Esophagus muscularis mucosa (tissue), 3 donors: ENCODE results near the gene ATP10D.

Source experiments
- CTCF ChIP-seq, 3 experiments: fragments of 200-600 bp in 2 of 3; fragments of 450-650 bp in 1 of 3; sonication (generic) in 2 of 3; IDR thresholded peaks; one replicate each; pipeline ENCODE4 v1.5.1; 2017 to 2019; ENCODE audit warnings: antibody characterized with exemption in 3 of 3, mild to moderate bottlenecking in 2 of 3, moderate library complexity in 1 of 3
- POLR2A ChIP-seq: fragments of 450-650 bp; IDR thresholded peaks from one replicate; pipeline ENCODE4 v1.6.1; 2017; ENCODE audit warnings: antibody characterized with exemption, moderate library complexity, mild to moderate bottlenecking, low read depth

- TF ChIP-seq CTCF (IDR thresholded peaks at IDR 0.05): no peak
- no peak for TF ChIP-seq POLR2A
These were observed 65.9 kb downstream of the ATP10D start for GRCh38 chr4:47550899-47551548.
